Measurements from ENCODE around the gene REEP5. TPM values are rescaled to one million over a fixed set of nuclear protein-coding genes. Genes with fewer than 3 reads are reported as not detected.
A peak's percentile ranks its signal among the peaks of the same experiment; 100 is the strongest.

Gene REEP5
- total and polyA plus RNA-seq, 9 of the 15 experiments (the other 6 are each of a cell fraction or from before 2014, with no cell fraction given), result 14.7 to 102 (median 36.0) TPM

DNA sequence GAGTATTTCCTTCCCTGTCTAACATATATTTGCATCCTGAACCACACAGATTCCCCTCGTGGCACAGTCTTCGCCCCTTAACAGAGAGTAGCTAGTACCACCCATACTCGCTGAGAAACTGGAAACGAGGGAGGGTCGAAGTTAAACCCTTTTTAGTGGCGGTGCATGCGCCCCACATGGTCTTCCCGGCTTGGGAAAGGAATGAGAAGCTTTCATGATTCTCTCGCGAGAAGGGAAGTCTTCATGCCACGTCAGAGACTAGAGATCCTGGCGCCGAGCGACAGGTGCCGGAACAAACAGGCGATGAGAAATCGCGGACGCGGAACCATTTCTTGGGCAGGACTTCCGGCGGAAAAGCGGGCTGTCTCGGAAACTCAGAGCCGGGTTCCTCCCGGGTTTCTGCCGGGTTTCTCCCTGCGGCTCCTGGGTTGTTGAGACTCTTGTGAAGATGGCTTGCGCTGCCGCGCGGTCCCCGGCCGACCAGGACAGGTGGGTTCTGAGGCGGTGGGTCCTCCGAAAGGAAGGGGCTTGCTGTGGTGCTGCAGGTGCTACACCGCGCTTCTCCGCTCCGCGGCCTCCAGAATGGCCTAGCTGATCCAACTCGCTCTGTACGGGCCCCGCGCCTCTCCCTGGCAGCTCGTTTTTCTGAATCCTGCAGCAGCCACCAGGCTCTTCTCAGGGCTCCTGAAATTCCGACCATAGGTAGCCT, 60.9 kb downstream of the REEP5 start, which contains the start of gene SRP19 (continued):
- TF ChIP-seq CBX5 (IDR thresholded peaks at IDR 0.05; ENCODE audit: borderline replicate concordance, low read depth), result no peak
- TF ChIP-seq SIX5 (IDR thresholded peaks at IDR 0.05; ENCODE audit: borderline replicate concordance in 1 of 2, insufficient read depth in 1 of 2, low read depth in 1 of 2, low read length in 2 of 2), result peak; percentile 26 to 31; a peak in 2 of 4 replicates
- 0 out of 2 replicates have a peak, but pooled peaks have one; percentile 15 for TF ChIP-seq ZNF583 (CRISPR knock-in tag; IDR thresholded peaks at IDR 0.05)
- TF ChIP-seq THRA (IDR thresholded peaks at IDR 0.05), result no peak
- TF ChIP-seq E2F6 (IDR thresholded peaks at IDR 0.05; ENCODE audit: borderline replicate concordance in 1 of 2, extremely low read depth in 1 of 2, insufficient read depth in 1 of 2, insufficient read length in 1 of 2, low read depth in 1 of 2, low read length in 1 of 2, poor library complexity in 1 of 2, severe bottlenecking in 1 of 2), result peak; percentile 95 to 98
- TF ChIP-seq ZNF507 (tag; conservative IDR thresholded peaks at IDR 0.05), result no peak
- peak; percentile 63 for TF ChIP-seq ATF1 (CRISPR knock-in tag; IDR thresholded peaks at IDR 0.05)
- peak; percentile 95 for TF ChIP-seq ATF1 (tag; IDR thresholded peaks at IDR 0.05)
- no peak; the same call in 1 of the 2 replicates for TF ChIP-seq MXI1 (IDR thresholded peaks at IDR 0.05; ENCODE audit: low read depth, low read length)
- TF ChIP-seq PTBP1 (IDR thresholded peaks at IDR 0.05; ENCODE audit: low read depth, low read length), result no peak
- no peak for TF ChIP-seq ZNF436 (CRISPR knock-in tag; IDR thresholded peaks at IDR 0.05)
- TF ChIP-seq RAD21 (CRISPR knock-in tag; conservative IDR thresholded peaks at IDR 0.05 in 1 of 2, IDR thresholded peaks at IDR 0.05 in 1 of 2), result peak in 1 of 2 experiments; percentile 1; a peak in 1 of 4 replicates
- TF ChIP-seq ZNF695 (CRISPR knock-in tag; IDR thresholded peaks at IDR 0.05), result no peak
- no peak for TF ChIP-seq WHSC1 (IDR thresholded peaks at IDR 0.05; ENCODE audit: low read length)
- TF ChIP-seq NR2F6 (CRISPR knock-in tag; IDR thresholded peaks at IDR 0.05), result no peak
- no peak for TF ChIP-seq HDAC3 (IDR thresholded peaks at IDR 0.05; ENCODE audit: borderline replicate concordance, partially characterized antibody)
- TF ChIP-seq CBFA2T2 (conservative IDR thresholded peaks at IDR 0.05), result no peak
- peak; percentile 98 for TF ChIP-seq IRF1 (CRISPR knock-in tag; IDR thresholded peaks at IDR 0.05; ENCODE audit: borderline replicate concordance)
- peak; percentile 61 for TF ChIP-seq ETV1 (tag; conservative IDR thresholded peaks at IDR 0.05; ENCODE audit: low read depth)
- peak in 1 of 2 experiments; percentile 67; a peak in 1 of 4 replicates for TF ChIP-seq FOXA3 (CRISPR knock-in tag; conservative IDR thresholded peaks at IDR 0.05 in 1 of 2, IDR thresholded peaks at IDR 0.05 in 1 of 2)
- TF ChIP-seq ZNF197 (CRISPR knock-in tag; IDR thresholded peaks at IDR 0.05; ENCODE audit: low read depth), result no peak
- TF ChIP-seq PRMT5 (CRISPR knock-in tag; IDR thresholded peaks at IDR 0.05), result peak; percentile 37; the same call in 1 of the 2 replicates
